Colonic mucosa (tissue), 4 donors: Measurements from ENCODE around the gene ADCYAP1R1. TPM values are rescaled to one million over a fixed set of nuclear protein-coding genes. Genes with fewer than 3 reads are reported as not detected.

Experiments used
- DNase-seq: peaks from one replicate; pipeline ENCODE4 v3.0.0-alpha.2; 2020
- H3K27ac ChIP-seq: fragments of 200-600 bp; one replicate; pipeline ENCODE4 v1.8.0; 2021
- H3K27me3 ChIP-seq: fragments of 200-600 bp; one replicate; pipeline ENCODE4 v1.8.0; 2021
- H3K36me3 ChIP-seq: fragments of 200-600 bp; one replicate; pipeline ENCODE4 v1.8.0; 2021
- H3K4me1 ChIP-seq: fragments of 200-600 bp; one replicate; pipeline ENCODE4 v1.8.0; 2021; ENCODE audit warnings: mild to moderate bottlenecking
- H3K4me3 ChIP-seq: fragments of 200-600 bp; one replicate; pipeline ENCODE4 v1.8.0; 2021
- H3K9ac ChIP-seq, 2 donors: one replicate each; pipeline ENCODE4 v1.7.0; 2013; ENCODE audit warnings: control low read depth in 2 of 2, low read depth in 2 of 2, low read length in 2 of 2
- H3K9me3 ChIP-seq: fragments of 200-600 bp; one replicate; pipeline ENCODE4 v1.8.0; 2021
- CTCF ChIP-seq: fragments of 200-600 bp; IDR thresholded peaks from one replicate; pipeline ENCODE4 v1.8.0; 2022; ENCODE audit warnings: antibody characterized with exemption, mild to moderate bottlenecking
- intact Hi-C: fragments of 100-400 bp; cut with DNase I; formaldehyde crosslinking; loops from one replicate; pipeline ENCODE4 v1.14.1; 2022
- total RNA-seq, 2 donors: library from RNA; stranded (reverse); fragmentation: NEBNext Ultra II Directional in 1 of 2; extraction: Animal tissue kit (Norgen Biotek cat#: 25700) in 1 of 2; gene quantifications; one replicate each; pipeline ENCODE4 v1.2.1, GENCODE V29; 2021
- donor health status: healthy.
- donor health status: DM: no; HTN: no; CAD: no.
- donor health status: DM: no; HTN: no; CAD: no.

ADCYAP1R1 gene
- total RNA-seq, 2 donors from 2014 or later: 0.37 to 0.90 TPM

- Histone ChIP-seq H3K9me3 (no peaks in the 10 kb centered on the region), H3K27me3 (no peaks in the 10 kb centered on the region), H3K36me3 (no peaks in the 10 kb centered on the region), H3K4me1 (no peaks in the 10 kb centered on the region), H3K4me3 (no peak overlapping the region), H3K9ac (no peak overlapping the region), H3K27ac (no peak overlapping the region)
- no peak for DNase-seq
- TF ChIP-seq CTCF: no peak
- intact Hi-C loops: no loop called here
Measured at GRCh38 chr7:31067491-31067890, 15.4 kb downstream of the ADCYAP1R1 start.

- Histone ChIP-seq H3K9ac (no peak overlapping the region), H3K9me3 (no peaks in the 10 kb centered on the region), H3K36me3 (no peaks in the 10 kb centered on the region), H3K4me3 (no peak overlapping the region), H3K27me3 (no peaks in the 10 kb centered on the region), H3K4me1 (no peaks in the 10 kb centered on the region), H3K27ac (no peak overlapping the region)
- TF ChIP-seq CTCF: no peak
- intact Hi-C loops: no loop called here
- no peak for DNase-seq
Measured at GRCh38 chr7:31068006-31068675, 16.0 kb downstream of the ADCYAP1R1 start.

- intact Hi-C loops: no loop called here
- H3K9me3 ChIP-seq: no peaks in the 10 kb centered on the region
- H3K4me1 ChIP-seq: no peaks in the 10 kb centered on the region
- TF ChIP-seq CTCF: no peak
- DNase-seq: no peak
- H3K9ac ChIP-seq: no peak overlapping the region
- no peaks in the 10 kb centered on the region for H3K27me3 ChIP-seq
- H3K36me3 ChIP-seq: no peaks in the 10 kb centered on the region
- H3K27ac ChIP-seq: no peak overlapping the region
- H3K4me3 ChIP-seq: no peak overlapping the region
Measured at GRCh38 chr7:31069860-31070555, 17.9 kb downstream of the ADCYAP1R1 start.

- Histone ChIP-seq H3K4me3 (no peak overlapping the region), H3K27ac (no peak overlapping the region), H3K9me3 (no peaks in the 10 kb centered on the region), H3K27me3 (no peaks in the 10 kb centered on the region), H3K36me3 (no peaks in the 10 kb centered on the region), H3K9ac (no peak overlapping the region), H3K4me1 (no peaks in the 10 kb centered on the region)
- no peak for DNase-seq
- intact Hi-C loops: no loop called here
- TF ChIP-seq CTCF: no peak
Measured at GRCh38 chr7:31070991-31071644, 19.0 kb downstream of the ADCYAP1R1 start.

- no peak for TF ChIP-seq CTCF
- intact Hi-C loops: no loop called here
- no peaks in the 10 kb centered on the region for H3K27me3 ChIP-seq
- no peak for DNase-seq
- no peaks in the 10 kb centered on the region for H3K4me1 ChIP-seq
- H3K27ac ChIP-seq: no peak overlapping the region
- no peaks in the 10 kb centered on the region for H3K9me3 ChIP-seq
- no peaks in the 10 kb centered on the region for H3K36me3 ChIP-seq
- H3K4me3 ChIP-seq: no peak overlapping the region
- H3K9ac ChIP-seq: no peak overlapping the region
Measured at GRCh38 chr7:31071645-31072029, 19.5 kb downstream of the ADCYAP1R1 start.
